ENCODE measurements around the gene EXOSC7. TPM values are rescaled to one million over a fixed set of nuclear protein-coding genes. Genes with fewer than 3 reads are reported as not detected.

Gene EXOSC7
- total RNA-seq, 1 experiment from 2014 or later = 88.7 TPM

- H3K9me3 Mint-ChIP-seq = no peaks in the 10 kb centered on the region
- H3K9ac ChIP-seq (ENCODE audit: extremely low read depth, insufficient read length, low read length) = no peak overlapping the region
- no peak overlapping the region for H2BK20ac ChIP-seq (ENCODE audit: low read depth, low read length, poor library complexity, severe bottlenecking)
- no peak overlapping the region for H3K4me2 ChIP-seq (ENCODE audit: insufficient read depth, insufficient read length, low read length)
- H2BK15ac ChIP-seq (ENCODE audit: low read depth, low read length) = no peak overlapping the region
- TF ChIP-seq, protein P1, sequence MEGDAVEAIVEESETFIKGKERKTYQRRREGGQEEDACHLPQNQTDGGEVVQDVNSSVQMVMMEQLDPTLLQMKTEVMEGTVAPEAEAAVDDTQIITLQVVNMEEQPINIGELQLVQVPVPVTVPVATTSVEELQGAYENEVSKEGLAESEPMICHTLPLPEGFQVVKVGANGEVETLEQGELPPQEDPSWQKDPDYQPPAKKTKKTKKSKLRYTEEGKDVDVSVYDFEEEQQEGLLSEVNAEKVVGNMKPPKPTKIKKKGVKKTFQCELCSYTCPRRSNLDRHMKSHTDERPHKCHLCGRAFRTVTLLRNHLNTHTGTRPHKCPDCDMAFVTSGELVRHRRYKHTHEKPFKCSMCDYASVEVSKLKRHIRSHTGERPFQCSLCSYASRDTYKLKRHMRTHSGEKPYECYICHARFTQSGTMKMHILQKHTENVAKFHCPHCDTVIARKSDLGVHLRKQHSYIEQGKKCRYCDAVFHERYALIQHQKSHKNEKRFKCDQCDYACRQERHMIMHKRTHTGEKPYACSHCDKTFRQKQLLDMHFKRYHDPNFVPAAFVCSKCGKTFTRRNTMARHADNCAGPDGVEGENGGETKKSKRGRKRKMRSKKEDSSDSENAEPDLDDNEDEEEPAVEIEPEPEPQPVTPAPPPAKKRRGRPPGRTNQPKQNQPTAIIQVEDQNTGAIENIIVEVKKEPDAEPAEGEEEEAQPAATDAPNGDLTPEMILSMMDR (conservative IDR thresholded peaks at IDR 0.05) = no peak
- H2AFZ ChIP-seq (ENCODE audit: low read length) = no peak overlapping the region
- H3K4ac ChIP-seq (ENCODE audit: low read depth, low read length) = no peak overlapping the region
- H3T11ph ChIP-seq (ENCODE audit: low read length) = no peak overlapping the region
- no peak overlapping the region for H3K56ac ChIP-seq (ENCODE audit: insufficient read length, low read depth, low read length)
- H3K18ac ChIP-seq (ENCODE audit: insufficient read length, low read depth, low read length) = no peak overlapping the region
- peaks cover under 1% of the 10 kb centered on the region; the same call in 1 of the 2 replicates for H3K4me1 ChIP-seq (ENCODE audit: insufficient read depth, low read length)
- H3K14ac ChIP-seq (ENCODE audit: insufficient read depth, low read length) = no peak overlapping the region
- H2BK120ac ChIP-seq (ENCODE audit: low read depth, low read length, poor library complexity, severe bottlenecking) = no peak overlapping the region
- no peak overlapping the region for H2BK12ac ChIP-seq (ENCODE audit: insufficient read length, low read depth, low read length)
- no peak overlapping the region for H4K8ac ChIP-seq (replicated peaks; ENCODE audit: insufficient read length, low read depth, low read length)
- H3K79me2 ChIP-seq (ENCODE audit: insufficient read depth, low read length) = peaks cover 4% of the 10 kb centered on the region; the same call in 1 of the 2 replicates
- no peak for DNase-seq
- H4K5ac ChIP-seq (ENCODE audit: insufficient read length, low read depth, low read length) = no peak overlapping the region
- no peak overlapping the region for H2AK5ac ChIP-seq (ENCODE audit: insufficient read length, low read length)
- no peaks in the 10 kb centered on the region for H3K27me3 Mint-ChIP-seq (ENCODE audit: low read depth)
- no peaks in the 10 kb centered on the region for H3K9me3 ChIP-seq (ENCODE audit: control insufficient read depth, low read depth, low read length)
- WGBS (ENCODE audit: extremely low coverage, insufficient read length, low lambda C conversion rate) = no CpG with 5 or more reads among the region's 6 CpGs
- no peaks in the 10 kb centered on the region for H4K20me1 ChIP-seq (ENCODE audit: control insufficient read depth, insufficient read depth, insufficient read length)
- no peaks in the 10 kb centered on the region for H3K79me1 ChIP-seq (ENCODE audit: insufficient read depth, low read depth, low read length, poor library complexity, severe bottlenecking)
- no peak overlapping the region for H3K27ac Mint-ChIP-seq
- no peak overlapping the region for H3K4me3 Mint-ChIP-seq
- H3K36me3 Mint-ChIP-seq (ENCODE audit: insufficient read depth in 1 of 3, low read depth in 3 of 3) = peaks cover 0 to 6% (median 0%) of the 10 kb centered on the region in 3 experiments; a peak in 2 of 7 replicates
- no peaks in the 10 kb centered on the region for H3K23me2 ChIP-seq (ENCODE audit: insufficient read length, low read depth, low read length, poor library complexity, severe bottlenecking)
- no peak overlapping the region for H3K27ac ChIP-seq (ENCODE audit: insufficient read length, low read depth, low read length)
- H4K91ac ChIP-seq (ENCODE audit: insufficient read length, low read depth, low read length) = no peak overlapping the region
- peaks cover 8 to 13% of the 10 kb centered on the region in 2 experiments for H3K4me1 Mint-ChIP-seq
- no peaks in the 10 kb centered on the region for H3K27me3 ChIP-seq (ENCODE audit: insufficient read depth, low read length)
- H2BK5ac ChIP-seq (ENCODE audit: insufficient read length, low read length) = no peak overlapping the region
- no peak overlapping the region for H3K23ac ChIP-seq (ENCODE audit: insufficient read length, low read depth, low read length)
Observed at GRCh38 chr3:44962621-44963393, 13.2 kb upstream of the EXOSC7 start.
